Keratinocyte (primary cell): ENCODE measurements around the gene KRT73. TPM values are rescaled to one million over a fixed set of nuclear protein-coding genes. Genes with fewer than 3 reads are reported as not detected.

Source experiments
- DNase-seq: peaks from one replicate; pipeline ENCODE4 v3.0.0-alpha.2; 2011; ENCODE audit warnings: low read depth, missing footprints, low spot score
- FAIRE-seq: peaks from 2 replicates; lab custom pipeline; 2011; peaks lifted over from hg19 to GRCh38; lab: Jason Lieb, UNC
- H2AFZ ChIP-seq: 2 replicates; pipeline ENCODE4 v1.6.0; 2012; ENCODE audit warnings: low read length, control low read depth, inconsistent platforms; ENCODE audit not compliant: control insufficient read depth
- H3K27ac ChIP-seq: 2 replicates; pipeline ENCODE4 v1.5.1; 2011; ENCODE audit warnings: low read length; ENCODE audit not compliant: control insufficient read depth, insufficient read depth
- H3K27me3 ChIP-seq: 3 replicates; pipeline ENCODE4 v1.6.0; 2011; ENCODE audit warnings: low read length; ENCODE audit not compliant: control insufficient read depth, insufficient read depth; ENCODE audit errors: extremely low read depth
- H3K36me3 ChIP-seq, 2 experiments: 2 replicates in 1 of 2; 3 replicates in 1 of 2; pipeline ENCODE4 v1.5.1; 2011; ENCODE audit warnings: low read length in 2 of 2, mild to moderate bottlenecking in 1 of 2; ENCODE audit not compliant: control insufficient read depth in 2 of 2, insufficient read depth in 2 of 2; ENCODE audit errors: extremely low read depth in 1 of 2
- H3K4me1 ChIP-seq: 3 replicates; pipeline ENCODE4 v1.5.1; 2011; ENCODE audit warnings: low read length; ENCODE audit not compliant: control insufficient read depth, insufficient read depth; ENCODE audit errors: extremely low read depth
- H3K4me2 ChIP-seq: 3 replicates; pipeline ENCODE4 v1.6.0; 2011; ENCODE audit warnings: low read depth, low read length; ENCODE audit not compliant: control insufficient read depth, insufficient read depth; ENCODE audit errors: extremely low read depth
- H3K4me3 ChIP-seq, 3 experiments: fragments of 200-600 bp in 1 of 3; sonication (generic) in 1 of 3; 2 replicates in 2 of 3; 3 replicates in 1 of 3; pipeline ENCODE4 v1.5.1; 2011 to 2016; ENCODE audit warnings: low read length in 3 of 3, mild to moderate bottlenecking in 3 of 3, control low read depth in 2 of 3, inconsistent platforms in 1 of 3, low read depth in 1 of 3, mixed read lengths in 1 of 3, mixed run types in 1 of 3, moderate library complexity in 1 of 3; ENCODE audit not compliant: control insufficient read depth in 2 of 3, insufficient read depth in 2 of 3; ENCODE audit errors: extremely low read depth in 1 of 3
- H3K79me2 ChIP-seq: 2 replicates; pipeline ENCODE4 v1.6.0; 2012; ENCODE audit warnings: low read length; ENCODE audit not compliant: control insufficient read depth, insufficient read depth
- H3K9ac ChIP-seq: 3 replicates; pipeline ENCODE4 v1.6.0; 2011; ENCODE audit warnings: low read length; ENCODE audit not compliant: control insufficient read depth, insufficient read depth; ENCODE audit errors: extremely low read depth
- H3K9me1 ChIP-seq: 3 replicates; pipeline ENCODE4 v1.6.0; 2011; ENCODE audit warnings: low read length; ENCODE audit not compliant: control insufficient read depth, insufficient read depth; ENCODE audit errors: extremely low read depth
- H3K9me3 ChIP-seq: 2 replicates; pipeline ENCODE4 v1.5.1; 2012; ENCODE audit warnings: low read depth, low read length; ENCODE audit not compliant: control insufficient read depth
- H4K20me1 ChIP-seq: 3 replicates; pipeline ENCODE4 v1.6.0; 2011; ENCODE audit warnings: low read length; ENCODE audit not compliant: control insufficient read depth, insufficient read depth; ENCODE audit errors: extremely low read depth
- CTCF ChIP-seq, 3 experiments: IDR thresholded peaks in 1 of 3; conservative IDR thresholded peaks in 1 of 3; optimal IDR thresholded peaks in 1 of 3; 2 replicates in 2 of 3; 3 replicates in 1 of 3; pipeline versions ENCODE3 to v1.5.1; 2011; ENCODE audit warnings: low read length in 3 of 3, mild to moderate bottlenecking in 3 of 3, moderate library complexity in 2 of 3, control low read depth in 1 of 3, inconsistent platforms in 1 of 3; ENCODE audit not compliant: insufficient read depth in 2 of 3; ENCODE audit errors: extremely low read depth in 1 of 3
- EZH2 ChIP-seq: IDR thresholded peaks from one replicate; pipeline ENCODE4 v1.6.1; 2012; ENCODE audit warnings: inconsistent platforms, mild to moderate bottlenecking, low read length, moderate library complexity
- dilution Hi-C: fragments of 300-500 bp; cut with MboI; formaldehyde crosslinking; loops from one replicate; pipeline ENCODE4 v1.7.0; 2020; ENCODE audit warnings: low sequenced_read_pairs; ENCODE audit not compliant: extremely low pct_ligation_motif_present
- polyA plus RNA-seq, 5 experiments: library from polyadenylated mRNA; depleted of rRNA in 3 of 5; stranded (reverse) in 3 of 5; stranded (forward) in 1 of 5; unstranded in 1 of 5; fragments of >200 nt; gene quantifications; 1 replicate in 1 of 5; 2 replicates in 3 of 5; 3 replicates in 1 of 5; pipeline versions ENCODE4 v1.2.1 to v1.2.3, GENCODE V29; 2011 to 2012; ENCODE audit warnings: missing spikeins in 2 of 5, low read depth in 1 of 5, low replicate concordance in 1 of 5

KRT73 gene
- polyA plus RNA-seq, 1 donor (not counting 4 experiments of a cell fraction or from before 2014, with no cell fraction given), result 0.03 TPM

DNA sequence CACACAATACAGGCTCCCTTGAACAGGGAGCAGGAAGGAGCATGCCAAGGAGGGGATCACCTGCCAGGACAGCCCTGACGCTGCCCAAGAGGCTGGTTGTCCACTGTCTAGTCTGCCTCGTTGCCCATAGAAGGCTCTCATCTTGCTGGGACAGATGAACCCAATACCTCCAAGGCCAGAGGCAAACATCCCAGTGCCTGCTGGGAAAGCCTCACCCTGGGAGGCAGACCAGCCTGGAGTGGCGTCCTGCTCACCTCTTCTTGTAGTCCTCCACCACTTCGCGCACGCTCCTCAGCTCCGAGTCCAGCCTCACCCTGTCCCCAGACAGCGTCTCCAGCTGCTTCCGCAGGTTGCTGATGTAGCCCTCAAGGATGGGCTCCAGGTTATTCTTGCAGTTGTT lies 2.4 kb downstream of the KRT73 start:
- H3K79me2 ChIP-seq, result no peaks in the 10 kb centered on the region
- FAIRE-seq (no peak), DNase-seq (no peak)
- no peaks in the 10 kb centered on the region for H3K9me1 ChIP-seq
- H4K20me1 ChIP-seq, result no peaks in the 10 kb centered on the region
- H2AFZ ChIP-seq, result no peak overlapping the region
- dilution Hi-C loops, result no loop called here
- H3K36me3 ChIP-seq, result no peaks in the 10 kb centered on the region
- no peaks in the 10 kb centered on the region for H3K9me3 ChIP-seq
- peaks cover 18% of the 10 kb centered on the region for H3K27me3 ChIP-seq
- H3K4me2 ChIP-seq, result no peak overlapping the region
- H3K27ac ChIP-seq, result no peak overlapping the region
- TF ChIP-seq CTCF (optimal IDR thresholded peaks at IDR 0.05 in 1 of 3, IDR thresholded peaks at IDR 0.05 in 1 of 3, conservative IDR thresholded peaks at IDR 0.05 in 1 of 3; ENCODE audit: extremely low read depth in 1 of 3, insufficient read depth in 2 of 3, low read length in 3 of 3) (no peak), EZH2 (no peak)
- no peak overlapping the region for H3K9ac ChIP-seq
- H3K4me3 ChIP-seq, result no peak overlapping the region
- no peaks in the 10 kb centered on the region for H3K4me1 ChIP-seq

GRCh38 chr12:52615208-52615868 lies 3.0 kb downstream of the KRT73 start:
- no peak overlapping the region for H3K9ac ChIP-seq
- H3K4me1 ChIP-seq, result no peaks in the 10 kb centered on the region
- no peaks in the 10 kb centered on the region for H3K79me2 ChIP-seq
- FAIRE-seq (no peak), DNase-seq (no peak)
- H4K20me1 ChIP-seq, result no peaks in the 10 kb centered on the region
- no peak overlapping the region for H3K4me3 ChIP-seq
- dilution Hi-C loops, result no loop called here
- no peak for TF ChIP-seq EZH2
- no peak for TF ChIP-seq CTCF (optimal IDR thresholded peaks at IDR 0.05 in 1 of 3, IDR thresholded peaks at IDR 0.05 in 1 of 3, conservative IDR thresholded peaks at IDR 0.05 in 1 of 3; ENCODE audit: extremely low read depth in 1 of 3, insufficient read depth in 2 of 3, low read length in 3 of 3)
- H3K36me3 ChIP-seq, result no peaks in the 10 kb centered on the region
- H3K27me3 ChIP-seq, result peaks cover 23% of the 10 kb centered on the region
- no peak overlapping the region for H2AFZ ChIP-seq
- no peaks in the 10 kb centered on the region for H3K9me3 ChIP-seq
- H3K9me1 ChIP-seq, result no peaks in the 10 kb centered on the region
- H3K4me2 ChIP-seq, result no peak overlapping the region
- no peak overlapping the region for H3K27ac ChIP-seq
